ENCODE measurements around the gene RPL14.

GRCh38 chr3:40432793-40433192, 24.3 kb upstream of the RPL14 start:
- TF ChIP-seq POLR2A (IDR thresholded peaks at IDR 0.05): no peak
- TF ChIP-seq, protein P1, sequence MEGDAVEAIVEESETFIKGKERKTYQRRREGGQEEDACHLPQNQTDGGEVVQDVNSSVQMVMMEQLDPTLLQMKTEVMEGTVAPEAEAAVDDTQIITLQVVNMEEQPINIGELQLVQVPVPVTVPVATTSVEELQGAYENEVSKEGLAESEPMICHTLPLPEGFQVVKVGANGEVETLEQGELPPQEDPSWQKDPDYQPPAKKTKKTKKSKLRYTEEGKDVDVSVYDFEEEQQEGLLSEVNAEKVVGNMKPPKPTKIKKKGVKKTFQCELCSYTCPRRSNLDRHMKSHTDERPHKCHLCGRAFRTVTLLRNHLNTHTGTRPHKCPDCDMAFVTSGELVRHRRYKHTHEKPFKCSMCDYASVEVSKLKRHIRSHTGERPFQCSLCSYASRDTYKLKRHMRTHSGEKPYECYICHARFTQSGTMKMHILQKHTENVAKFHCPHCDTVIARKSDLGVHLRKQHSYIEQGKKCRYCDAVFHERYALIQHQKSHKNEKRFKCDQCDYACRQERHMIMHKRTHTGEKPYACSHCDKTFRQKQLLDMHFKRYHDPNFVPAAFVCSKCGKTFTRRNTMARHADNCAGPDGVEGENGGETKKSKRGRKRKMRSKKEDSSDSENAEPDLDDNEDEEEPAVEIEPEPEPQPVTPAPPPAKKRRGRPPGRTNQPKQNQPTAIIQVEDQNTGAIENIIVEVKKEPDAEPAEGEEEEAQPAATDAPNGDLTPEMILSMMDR (IDR thresholded peaks at IDR 0.05): no peak

All from adrenal gland (tissue), 5 donors.